Fibroblast of lung (primary cell): ENCODE measurements around the gene LRGUK.

ENCODE experiments used
- EZH2 ChIP-seq: IDR thresholded peaks from 2 replicates; pipeline ENCODE4 v1.5.1; 2012; ENCODE audit warnings: low read length, control low read depth, mild to moderate bottlenecking; ENCODE audit errors: missing control alignments
- TF ChIP-seq, protein P1 (sequence below), 2 donors: IDR thresholded peaks in 1 of 2; conservative IDR thresholded peaks in 1 of 2; 1 replicate in 1 of 2; 2 replicates in 1 of 2; pipeline ENCODE4 v1.5.1; 2011 to 2012; ENCODE audit warnings: low read length in 2 of 2, control low read depth in 1 of 2, inconsistent platforms in 1 of 2, low read depth in 1 of 2, mild to moderate bottlenecking in 1 of 2

DNA sequence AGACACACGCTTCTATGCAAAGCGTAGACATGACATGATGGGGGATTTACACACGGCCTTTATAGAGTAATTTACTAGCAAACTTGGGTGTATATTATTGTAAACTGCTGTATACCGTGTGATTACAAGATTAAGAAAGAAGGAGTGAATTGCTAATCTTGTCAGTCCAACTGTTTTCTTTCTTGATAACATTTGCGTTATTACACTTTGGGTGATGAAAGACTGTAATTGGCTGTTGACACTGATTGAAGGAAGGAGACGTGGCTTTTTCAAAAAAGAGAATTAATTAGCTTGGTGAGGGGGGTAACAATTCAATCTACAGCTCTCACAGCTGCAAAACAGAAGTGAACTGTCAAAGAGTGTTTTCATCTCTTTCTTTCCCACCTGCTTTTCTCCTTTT is 156.9 kb downstream of the LRGUK start:
- TF ChIP-seq, protein P1, sequence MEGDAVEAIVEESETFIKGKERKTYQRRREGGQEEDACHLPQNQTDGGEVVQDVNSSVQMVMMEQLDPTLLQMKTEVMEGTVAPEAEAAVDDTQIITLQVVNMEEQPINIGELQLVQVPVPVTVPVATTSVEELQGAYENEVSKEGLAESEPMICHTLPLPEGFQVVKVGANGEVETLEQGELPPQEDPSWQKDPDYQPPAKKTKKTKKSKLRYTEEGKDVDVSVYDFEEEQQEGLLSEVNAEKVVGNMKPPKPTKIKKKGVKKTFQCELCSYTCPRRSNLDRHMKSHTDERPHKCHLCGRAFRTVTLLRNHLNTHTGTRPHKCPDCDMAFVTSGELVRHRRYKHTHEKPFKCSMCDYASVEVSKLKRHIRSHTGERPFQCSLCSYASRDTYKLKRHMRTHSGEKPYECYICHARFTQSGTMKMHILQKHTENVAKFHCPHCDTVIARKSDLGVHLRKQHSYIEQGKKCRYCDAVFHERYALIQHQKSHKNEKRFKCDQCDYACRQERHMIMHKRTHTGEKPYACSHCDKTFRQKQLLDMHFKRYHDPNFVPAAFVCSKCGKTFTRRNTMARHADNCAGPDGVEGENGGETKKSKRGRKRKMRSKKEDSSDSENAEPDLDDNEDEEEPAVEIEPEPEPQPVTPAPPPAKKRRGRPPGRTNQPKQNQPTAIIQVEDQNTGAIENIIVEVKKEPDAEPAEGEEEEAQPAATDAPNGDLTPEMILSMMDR (conservative IDR thresholded peaks at IDR 0.05 in 1 of 2, IDR thresholded peaks at IDR 0.05 in 1 of 2; ENCODE audit: low read depth in 1 of 2, low read length in 2 of 2), result no peak
- no peak for TF ChIP-seq EZH2
